CD4-positive, alpha-beta T cell treated with Interleukin-1 beta for 1 hour (primary cell): ENCODE data around the gene ARAP1.

ENCODE experiments used
- DNase-seq, 2 donors: peaks; one replicate each; pipeline ENCODE4 v3.0.0-alpha.2; 2020 to 2022

The ARAP1 gene

GRCh38 chr11:72760539-72761405, 8.6 kb upstream of the ARAP1 start:
- DNase-seq = no peak

DNA sequence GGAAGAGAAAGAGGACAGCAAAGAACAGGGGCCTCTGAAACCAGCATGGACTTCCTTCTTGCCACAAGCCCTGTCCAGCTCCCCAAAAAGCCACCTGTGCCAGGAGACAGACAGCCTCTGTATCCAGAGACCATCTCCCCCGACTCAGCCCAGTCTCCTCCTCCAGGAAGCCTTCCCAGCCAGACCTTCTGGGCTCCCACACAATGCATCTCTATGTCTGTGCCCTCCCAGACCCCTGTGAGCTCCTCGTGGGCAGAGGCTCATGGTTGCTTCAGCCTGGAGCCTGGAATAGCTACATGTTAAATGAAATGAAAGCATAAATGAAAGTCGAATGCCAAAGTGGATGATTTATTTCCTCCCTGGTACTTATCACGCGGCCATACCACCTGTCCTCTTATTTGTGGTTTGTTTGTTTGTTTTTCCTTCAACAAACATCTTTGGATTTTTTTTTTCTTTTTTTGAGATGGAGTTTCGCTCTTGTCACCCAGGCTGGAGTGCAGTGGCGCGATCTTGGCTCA, 7.3 kb upstream of the ARAP1 start:
- no peak for DNase-seq

GRCh38 chr11:72758690-72759389, 6.6 kb upstream of the ARAP1 start:
- DNase-seq = peak in 1 of 2 donors; percentile 30

- DNase-seq = no peak
These were observed 6.1 kb upstream of the ARAP1 start for GRCh38 chr11:72758304-72758689.

DNA sequence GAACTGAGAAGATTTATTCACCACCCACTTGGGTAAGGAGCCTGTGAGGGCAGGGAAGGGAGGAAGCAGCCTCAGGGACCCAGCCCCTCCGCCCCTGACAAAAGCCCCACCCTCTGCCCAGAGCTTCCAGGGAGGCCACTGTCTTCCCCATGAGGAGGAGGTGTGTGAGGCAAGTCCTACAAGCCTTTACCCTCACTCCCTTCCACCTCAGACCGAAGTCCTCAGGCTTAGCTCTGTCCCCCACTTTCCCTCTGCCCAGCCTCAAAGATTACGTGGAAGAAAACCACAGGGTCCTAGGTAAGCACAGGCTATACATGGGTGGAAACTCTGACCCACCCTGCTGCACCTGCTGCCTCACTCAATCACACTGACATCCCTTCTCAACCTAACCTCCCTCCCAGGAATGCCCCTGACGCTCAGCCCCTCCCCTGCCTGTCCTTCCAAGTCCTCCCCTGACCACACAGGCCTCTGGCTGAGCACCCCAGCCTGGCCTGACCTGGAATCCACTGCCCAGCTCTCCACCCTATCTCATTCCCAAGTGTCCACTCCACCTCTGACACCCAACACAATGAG, 3.6 kb upstream of the ARAP1 start:
- DNase-seq = no peak

GRCh38 chr11:72754544-72755155, 2.4 kb upstream of the ARAP1 start:
- DNase-seq = no peak

- no peak for DNase-seq
These were observed 1.9 kb upstream of the ARAP1 start for GRCh38 chr11:72754149-72754543.

DNA sequence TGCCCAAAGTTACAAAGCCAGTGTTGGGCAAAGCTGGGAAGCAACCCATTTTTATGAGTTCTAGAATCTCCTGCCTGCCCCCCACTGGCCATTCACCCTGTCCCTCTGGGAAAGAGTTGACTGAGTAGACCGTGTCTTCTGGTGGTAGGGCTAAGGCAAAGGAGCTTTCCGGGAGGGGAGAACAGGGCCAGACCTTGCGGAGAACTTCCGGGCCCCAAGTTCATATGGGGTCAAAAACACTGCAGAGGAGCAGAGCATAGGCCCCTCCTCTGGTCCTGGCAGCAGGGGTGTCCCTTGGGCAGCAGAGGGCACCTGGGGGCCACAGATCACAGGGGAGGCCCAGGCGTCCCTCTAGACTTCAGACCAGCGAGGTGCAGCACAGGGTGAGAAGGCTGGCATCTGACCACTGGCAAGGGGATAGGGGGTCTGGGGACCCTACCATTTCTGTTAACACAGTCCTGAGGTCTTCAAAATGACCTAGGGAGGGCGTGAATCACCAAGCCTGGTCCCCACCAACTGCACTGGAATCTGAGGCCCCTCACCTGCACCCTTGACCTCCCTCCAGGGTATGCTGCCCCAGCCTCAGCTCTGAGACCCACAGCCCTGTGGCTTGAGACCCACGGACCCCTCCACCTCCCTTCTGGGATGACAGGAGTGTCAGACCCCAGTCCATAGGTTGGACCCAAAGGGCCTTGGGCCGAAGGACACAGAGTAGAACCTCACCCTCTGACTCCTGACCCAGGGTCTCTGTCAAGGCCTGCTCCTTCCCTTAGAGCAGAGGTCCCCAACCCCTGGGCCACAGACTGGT, 1.3 kb upstream of the ARAP1 start:
- DNase-seq = no peak

DNA sequence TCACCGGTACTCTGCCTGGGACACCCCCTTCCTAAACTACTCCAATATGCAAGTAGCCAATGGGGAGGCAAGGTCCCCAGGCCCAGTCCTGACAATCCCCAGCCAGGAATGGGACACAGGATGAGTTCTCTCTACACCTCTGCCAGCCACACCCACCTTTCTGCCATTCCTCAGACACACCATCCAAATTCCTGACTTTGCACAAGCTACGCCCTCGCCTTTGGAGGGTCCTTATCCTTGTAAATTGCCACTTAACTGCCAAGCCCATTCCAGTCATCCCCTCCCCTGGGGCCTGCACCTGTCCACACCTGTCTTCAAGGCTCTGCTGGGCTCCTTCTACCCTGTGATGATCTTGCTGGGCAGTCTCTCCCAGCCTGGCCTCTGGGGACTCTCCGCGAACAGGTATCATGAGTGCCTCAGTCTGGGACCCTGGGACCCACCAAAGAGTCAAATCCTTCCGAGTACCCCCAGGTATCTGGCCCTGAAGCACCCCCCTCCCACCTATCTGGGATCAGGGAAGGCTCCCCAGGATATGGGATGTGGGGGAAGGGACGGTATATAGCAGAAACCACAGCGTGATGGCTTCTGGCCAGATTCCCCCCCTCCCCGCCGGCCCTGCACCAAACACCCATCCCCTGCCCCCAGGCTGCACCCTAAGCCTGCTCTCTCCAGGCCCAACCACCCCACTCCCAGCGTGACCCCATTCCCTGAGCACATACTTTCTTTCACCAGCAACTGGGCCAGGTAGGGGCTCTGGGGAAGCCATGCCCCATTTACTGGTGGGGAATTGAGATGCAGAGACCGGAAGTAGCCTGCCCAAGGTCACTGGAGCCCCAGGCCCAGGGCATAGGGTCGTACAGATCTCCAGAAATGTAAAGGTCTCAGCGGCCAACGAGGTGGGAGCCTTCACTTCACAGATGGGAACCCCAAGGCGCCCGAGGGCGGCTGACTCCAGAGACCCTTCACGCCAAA, 806 bp downstream of the ARAP1 start:
- DNase-seq = no peak

- DNase-seq = no peak
These were observed 1.6 kb downstream of the ARAP1 start for GRCh38 chr11:72750556-72751115.

DNA sequence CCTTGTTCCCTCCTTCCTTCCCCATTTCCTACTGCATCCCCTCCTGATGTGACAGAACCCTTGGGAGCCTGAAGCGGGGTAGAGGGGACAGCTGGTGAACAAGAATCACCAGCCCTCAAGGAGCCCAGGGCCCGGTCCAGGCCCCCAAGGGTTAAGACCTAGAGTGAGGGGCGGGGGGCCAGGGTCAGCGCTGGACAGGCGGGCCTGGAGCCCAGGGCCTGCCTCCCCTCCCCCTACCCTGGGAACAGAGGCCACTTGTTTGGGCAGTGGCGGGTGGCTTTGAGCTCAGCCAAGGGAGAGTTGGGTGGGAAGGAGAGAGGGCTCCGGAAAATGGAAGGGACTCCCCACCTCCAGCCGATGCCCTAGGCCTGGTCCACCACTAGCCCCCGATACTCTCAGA, 2.1 kb downstream of the ARAP1 start:
- no peak for DNase-seq

GRCh38 chr11:72747289-72747855, 4.8 kb downstream of the ARAP1 start:
- DNase-seq = no peak

DNA sequence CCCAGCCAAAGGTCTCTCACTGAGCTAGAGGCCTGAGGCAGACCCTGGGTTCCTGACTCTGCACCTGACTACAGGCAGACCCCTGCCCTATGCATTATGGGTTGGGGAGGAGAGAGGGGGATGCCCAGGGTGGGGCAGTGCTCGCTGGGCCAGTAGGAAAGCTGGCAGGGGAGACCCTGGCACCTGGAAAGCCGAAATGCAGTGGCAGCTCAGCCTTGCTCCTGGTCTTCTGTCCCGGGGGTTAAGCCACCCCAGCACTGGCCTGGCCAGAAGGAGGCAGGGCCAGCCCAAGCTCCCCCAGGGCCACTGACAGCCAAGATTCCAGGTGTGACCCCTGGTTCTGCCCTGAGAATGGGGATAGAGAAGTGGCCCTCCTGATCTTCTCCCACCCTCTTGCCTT, 5.4 kb downstream of the ARAP1 start:
- no peak for DNase-seq

GRCh38 chr11:72745925-72746550, 6.2 kb downstream of the ARAP1 start:
- no peak for DNase-seq

DNA sequence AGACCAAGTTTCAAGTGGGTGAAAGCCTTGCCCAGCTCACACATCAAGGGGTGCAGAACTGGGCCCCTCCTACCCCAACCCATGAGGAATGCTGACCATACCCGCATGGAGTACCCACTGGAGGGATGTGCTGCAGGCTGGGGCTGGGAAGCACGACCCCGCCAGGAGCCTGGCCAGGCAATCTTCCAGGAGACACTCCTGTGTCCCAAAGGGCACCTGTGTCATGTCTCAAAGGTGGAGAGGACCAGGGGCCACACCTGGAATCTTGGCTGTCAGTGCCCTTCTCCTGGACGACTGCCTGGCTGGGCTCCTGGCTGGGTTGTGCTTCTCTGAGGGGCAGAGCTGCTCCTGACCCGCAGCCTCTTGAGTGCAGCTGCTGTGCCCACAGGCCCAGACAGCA, 6.7 kb downstream of the ARAP1 start:
- no peak for DNase-seq

DNA sequence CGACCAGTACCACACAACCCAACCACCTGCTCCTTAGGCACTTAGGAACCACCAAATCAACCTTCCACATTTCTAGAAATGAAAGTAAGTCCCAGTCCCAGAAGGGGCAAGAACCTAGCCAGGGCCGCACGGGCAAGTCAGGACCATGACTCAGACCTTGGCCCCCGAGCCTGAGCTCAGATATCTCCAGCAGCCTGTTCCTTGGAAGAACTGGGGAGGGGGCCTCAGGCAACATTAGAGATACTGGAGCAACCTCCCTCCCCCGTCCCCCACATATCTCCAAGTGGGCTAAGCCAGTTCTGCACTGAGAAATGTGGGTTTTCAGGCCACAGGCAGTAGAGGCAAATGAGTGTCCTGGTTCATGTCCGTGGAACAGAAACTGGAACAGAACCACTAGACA, 7.7 kb downstream of the ARAP1 start:
- DNase-seq = no peak

DNA sequence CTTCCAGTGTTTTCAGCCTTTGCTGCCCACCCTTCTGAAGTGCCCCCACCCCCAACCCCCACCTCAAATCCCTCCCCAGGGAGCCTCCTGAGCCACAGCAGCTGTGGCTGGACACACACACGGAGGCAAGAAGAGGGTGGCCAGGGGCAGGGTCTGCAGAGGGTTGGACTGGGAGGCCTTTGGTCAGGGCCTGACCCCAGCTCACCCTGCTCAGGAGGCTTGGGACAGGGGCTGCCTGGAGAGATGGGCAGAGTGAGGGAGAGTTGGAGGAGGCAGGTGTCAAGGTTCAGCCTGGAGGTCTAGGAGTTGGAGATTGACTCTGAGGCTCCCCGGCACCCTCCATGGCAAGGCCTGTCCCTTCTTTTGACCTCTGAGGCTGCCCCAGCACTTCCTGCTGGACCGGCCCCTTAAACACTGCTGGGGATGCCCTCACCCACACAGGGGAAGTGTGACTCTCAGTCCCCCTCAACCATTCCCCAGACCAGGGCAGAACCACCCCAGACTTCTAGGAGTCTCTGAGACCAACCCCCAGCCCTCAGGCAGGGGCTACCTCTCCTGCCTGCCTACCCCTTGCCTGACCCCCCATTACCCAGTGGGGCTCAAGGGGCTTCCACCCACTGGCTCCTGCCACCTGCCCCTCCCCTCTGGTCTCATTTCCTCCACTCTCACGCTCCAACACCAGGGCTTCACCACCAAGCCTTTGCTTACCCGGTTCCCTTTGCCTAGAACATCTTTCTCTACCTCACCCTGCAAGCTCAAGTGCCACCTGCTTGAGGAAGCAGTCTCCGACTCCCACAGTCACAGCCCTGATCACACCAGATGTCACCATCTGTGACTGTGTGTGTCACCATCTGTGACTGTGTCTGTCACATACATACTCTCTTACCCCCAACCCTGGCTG, 8.6 kb downstream of the ARAP1 start:
- DNase-seq = peak; percentile 30 to 77

DNA sequence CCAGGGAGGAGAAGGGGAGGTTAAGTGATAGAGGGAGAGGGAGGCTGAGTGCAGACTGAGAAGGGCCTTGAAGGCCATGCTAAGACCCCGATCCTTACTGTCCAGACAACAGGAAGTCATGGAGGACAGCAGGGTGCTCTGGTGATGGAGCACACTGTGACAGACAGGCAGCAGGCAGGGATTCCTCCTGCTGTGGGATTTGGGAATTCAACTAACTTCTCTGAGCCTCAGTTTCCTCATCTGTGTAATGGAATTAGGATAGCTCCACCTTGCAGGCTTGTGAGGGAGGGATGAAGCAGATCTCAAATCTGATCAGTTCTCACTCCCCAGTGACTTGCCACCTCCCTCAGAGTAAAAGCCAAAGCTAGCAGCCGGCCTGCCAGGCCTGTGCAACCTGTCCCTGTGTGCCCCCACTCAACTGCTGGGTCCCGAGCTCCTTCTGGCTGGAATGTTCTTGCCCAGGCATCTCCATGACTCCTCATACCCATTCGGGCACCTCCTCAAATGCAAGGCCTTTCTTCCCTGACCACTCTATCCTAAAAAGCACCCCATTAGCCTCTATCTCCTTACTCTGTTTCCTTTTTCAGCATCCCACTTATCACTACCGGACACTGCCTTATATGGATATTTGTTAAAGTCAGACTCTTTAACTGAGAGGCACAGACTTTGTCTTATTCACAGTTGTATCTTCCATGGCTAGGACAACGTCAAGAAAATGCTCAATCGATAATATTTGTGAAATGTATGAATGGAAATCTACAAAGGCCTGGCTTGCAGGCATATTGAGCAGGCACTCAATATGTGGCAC, 9.5 kb downstream of the ARAP1 start:
- no peak for DNase-seq
